Hepatocyte (in vitro differentiated cells): ENCODE measurements around the gene PTPN9. TPM values are rescaled to one million over a fixed set of nuclear protein-coding genes. Genes with fewer than 3 reads are reported as not detected.
"Not testable (repeated sequence)": the region's sequence is repeated elsewhere in the genome, so short reads cannot be mapped to it uniquely, and the experiment has no call there.

Experiments used
- DNase-seq: peaks from one replicate; pipeline ENCODE4 v3.0.0-alpha.2; 2016; ENCODE audit warnings: low spot score
- H2AFZ ChIP-seq: fragments of 200-600 bp; sonication (generic); 2 replicates; pipeline ENCODE4 v1.6.0; 2016; ENCODE audit warnings: antibody characterized with exemption, mild to moderate bottlenecking
- H3K27ac ChIP-seq: fragments of 200-600 bp; sonication (generic); 2 replicates; pipeline ENCODE4 v1.5.1; 2016; ENCODE audit warnings: mild to moderate bottlenecking
- H3K27me3 ChIP-seq: fragments of 200-600 bp; sonication (generic); 2 replicates; pipeline ENCODE4 v1.6.1; 2016
- H3K36me3 ChIP-seq: fragments of 200-600 bp; sonication (generic); replicated peaks from 2 replicates; pipeline ENCODE4 v1.5.1; 2016; ENCODE audit warnings: low read depth; ENCODE audit not compliant: insufficient read depth
- H3K4me1 ChIP-seq: fragments of 200-600 bp; sonication (generic); 2 replicates; pipeline ENCODE4 v1.5.1; 2016; ENCODE audit warnings: mild to moderate bottlenecking, moderate library complexity; ENCODE audit not compliant: insufficient read depth
- H3K4me2 ChIP-seq: fragments of 200-600 bp; sonication (generic); 2 replicates; pipeline ENCODE4 v1.6.0; 2016
- H3K4me3 ChIP-seq: fragments of 200-600 bp; sonication (generic); 2 replicates; pipeline ENCODE4 v1.5.1; 2016; ENCODE audit warnings: mild to moderate bottlenecking
- H3K79me2 ChIP-seq: fragments of 200-600 bp; sonication (generic); 2 replicates; pipeline ENCODE4 v1.6.0; 2017; ENCODE audit warnings: mild to moderate bottlenecking
- H3K9me2 ChIP-seq: fragments of 200-600 bp; sonication (generic); replicated peaks from 2 replicates; pipeline ENCODE4 v1.6.0; 2017; ENCODE audit warnings: mild to moderate bottlenecking; ENCODE audit not compliant: insufficient read depth
- H3K9me3 ChIP-seq: fragments of 200-600 bp; sonication (generic); 2 replicates; pipeline ENCODE4 v1.5.1; 2016; ENCODE audit warnings: low read depth, mild to moderate bottlenecking
- H4K20me1 ChIP-seq: fragments of 200-600 bp; sonication (generic); 2 replicates; pipeline ENCODE4 v1.6.0; 2016; ENCODE audit warnings: mild to moderate bottlenecking; ENCODE audit not compliant: insufficient read depth, poor library complexity, severe bottlenecking
- EZH2 ChIP-seq: fragments of 200-600 bp; sonication (generic); IDR thresholded peaks from 2 replicates; pipeline ENCODE4 v1.6.1; 2016; ENCODE audit warnings: antibody characterized with exemption, mild to moderate bottlenecking, borderline replicate concordance
- EZH2phosphoT487 ChIP-seq: fragments of 200-600 bp; sonication (generic); IDR thresholded peaks from one replicate; pipeline ENCODE4 v1.6.1; 2018; ENCODE audit warnings: antibody characterized with exemption, mild to moderate bottlenecking, low read depth, moderate library complexity; ENCODE audit not compliant: unreplicated experiment, severe bottlenecking
- WGBS: methylation state at CpG from one replicate; pipeline ENCODE4 v1.1.6; 2016; ENCODE audit warnings: low lambda C conversion rate; ENCODE audit errors: missing lambda C conversion rate; 5-methylcytosine and 5-hydroxymethylcytosine counted together
- polyA plus RNA-seq: library from polyadenylated mRNA; unstranded; fragments of >200 nt; fragmentation: Nextera tagmentation; extraction: Ambion mirVana; gene quantifications from 2 replicates; pipeline ENCODE4 v1.2.1, GENCODE V29; 2016
- total RNA-seq: library from RNA; depleted of rRNA; stranded (reverse); fragments of >200 nt; gene quantifications from 2 replicates; pipeline ENCODE4 v1.2.3, GENCODE V29; 2014
- TF ChIP-seq, protein P1 (sequence below): fragments of 200-600 bp; sonication (generic); IDR thresholded peaks from 2 replicates; pipeline ENCODE4 v1.5.1; 2016; ENCODE audit warnings: antibody characterized with exemption, mild to moderate bottlenecking; ENCODE audit not compliant: poor library complexity

Gene PTPN9
- total and polyA plus RNA-seq, 2 experiments from 2014 or later = 23.3 to 24.0 TPM

DNA sequence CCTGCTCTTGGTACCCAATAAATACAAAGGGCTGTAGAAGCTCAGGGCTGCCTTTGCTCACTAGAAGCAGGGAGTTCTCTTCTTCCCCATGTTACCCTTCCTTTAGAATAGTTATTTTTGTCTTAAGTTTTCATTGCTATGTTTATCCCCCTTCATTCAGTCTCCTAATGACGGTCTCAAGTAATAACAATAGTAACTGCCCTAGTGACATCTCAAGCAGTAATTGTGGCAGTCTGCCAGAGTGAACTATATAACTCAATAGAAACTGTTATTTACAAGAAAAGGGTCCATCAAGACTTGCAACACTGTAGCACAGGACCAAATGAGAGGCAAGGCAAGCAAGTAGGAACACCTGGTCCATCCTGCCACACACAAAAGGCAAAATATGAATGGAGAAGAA lies 95.2 kb downstream of the PTPN9 start:
- 93% methylated on average over 1 of the region's 1 CpG for WGBS
- H3K9me3 ChIP-seq = no peaks in the 10 kb centered on the region
- DNase-seq = no peak
- TF ChIP-seq EZH2phosphoT487 = no peak
- TF ChIP-seq EZH2 = no peak
- TF ChIP-seq, protein P1, sequence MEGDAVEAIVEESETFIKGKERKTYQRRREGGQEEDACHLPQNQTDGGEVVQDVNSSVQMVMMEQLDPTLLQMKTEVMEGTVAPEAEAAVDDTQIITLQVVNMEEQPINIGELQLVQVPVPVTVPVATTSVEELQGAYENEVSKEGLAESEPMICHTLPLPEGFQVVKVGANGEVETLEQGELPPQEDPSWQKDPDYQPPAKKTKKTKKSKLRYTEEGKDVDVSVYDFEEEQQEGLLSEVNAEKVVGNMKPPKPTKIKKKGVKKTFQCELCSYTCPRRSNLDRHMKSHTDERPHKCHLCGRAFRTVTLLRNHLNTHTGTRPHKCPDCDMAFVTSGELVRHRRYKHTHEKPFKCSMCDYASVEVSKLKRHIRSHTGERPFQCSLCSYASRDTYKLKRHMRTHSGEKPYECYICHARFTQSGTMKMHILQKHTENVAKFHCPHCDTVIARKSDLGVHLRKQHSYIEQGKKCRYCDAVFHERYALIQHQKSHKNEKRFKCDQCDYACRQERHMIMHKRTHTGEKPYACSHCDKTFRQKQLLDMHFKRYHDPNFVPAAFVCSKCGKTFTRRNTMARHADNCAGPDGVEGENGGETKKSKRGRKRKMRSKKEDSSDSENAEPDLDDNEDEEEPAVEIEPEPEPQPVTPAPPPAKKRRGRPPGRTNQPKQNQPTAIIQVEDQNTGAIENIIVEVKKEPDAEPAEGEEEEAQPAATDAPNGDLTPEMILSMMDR = no peak
- no peaks in the 10 kb centered on the region for H3K79me2 ChIP-seq
- H3K27ac ChIP-seq = no peak overlapping the region
- H4K20me1 ChIP-seq = no peaks in the 10 kb centered on the region
- no peaks in the 10 kb centered on the region for H3K4me1 ChIP-seq
- H3K4me3 ChIP-seq = no peak overlapping the region
- H3K4me2 ChIP-seq = no peak overlapping the region
- H3K9me2 ChIP-seq = no peaks in the 10 kb centered on the region
- H3K27me3 ChIP-seq = no peaks in the 10 kb centered on the region
- H2AFZ ChIP-seq = no peak overlapping the region
- no peaks in the 10 kb centered on the region for H3K36me3 ChIP-seq

DNA sequence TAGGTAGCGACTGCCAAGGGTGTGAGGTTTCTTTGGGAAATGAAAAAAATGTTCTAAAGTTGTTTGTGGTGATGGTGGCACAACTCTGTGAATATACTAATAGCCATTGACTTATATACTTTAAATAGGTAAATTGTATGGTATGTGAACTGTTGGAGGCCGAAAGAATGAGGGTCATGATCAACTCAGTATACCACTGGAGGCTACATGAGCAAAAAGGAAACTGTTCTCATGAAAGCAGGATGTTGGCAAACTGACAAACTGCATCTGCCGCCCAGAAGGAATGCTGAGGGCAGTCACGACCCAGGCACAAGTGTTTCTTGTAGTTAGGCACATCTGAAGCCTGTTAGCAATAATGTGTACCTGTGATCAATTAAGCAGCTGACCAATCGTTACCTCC lies 95.6 kb downstream of the PTPN9 start:
- not testable (repeated sequence) for DNase-seq, H4K20me1 ChIP-seq, H3K4me2 ChIP-seq, H3K9me3 ChIP-seq, H3K36me3 ChIP-seq, H3K27ac ChIP-seq, H3K27me3 ChIP-seq, H3K9me2 ChIP-seq, H3K4me1 ChIP-seq, H3K79me2 ChIP-seq, H3K4me3 ChIP-seq, H2AFZ ChIP-seq
- WGBS = 93% methylated on average over 5 of the region's 5 CpGs

DNA sequence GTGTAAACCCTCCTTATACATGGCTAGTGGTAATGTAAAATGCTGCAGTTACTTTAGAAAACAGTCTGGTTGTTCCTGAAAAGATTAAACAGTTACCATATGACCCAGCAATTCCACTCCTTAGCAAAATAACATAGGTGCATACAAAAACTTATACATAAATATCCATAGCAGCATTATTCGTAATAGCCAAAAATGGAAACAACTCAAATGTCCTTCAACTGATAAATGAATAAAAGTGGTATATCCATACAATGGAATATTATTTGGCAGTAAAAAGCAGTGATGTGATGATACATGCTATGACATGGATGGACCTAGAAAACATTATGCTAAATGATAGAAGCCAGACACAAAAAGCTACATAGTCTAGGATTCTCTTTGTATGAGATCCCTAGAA lies 96.0 kb downstream of the PTPN9 start:
- H3K36me3 ChIP-seq = no peaks in the 10 kb centered on the region
- no peaks in the 10 kb centered on the region for H3K79me2 ChIP-seq
- no peak overlapping the region for H3K4me2 ChIP-seq
- no peak overlapping the region for H3K27ac ChIP-seq
- 100% methylated on average over 1 of the region's 1 CpG for WGBS
- no peak overlapping the region for H2AFZ ChIP-seq
- DNase-seq = no peak
- TF ChIP-seq EZH2phosphoT487 (no peak), EZH2 (no peak)
- TF ChIP-seq, protein P1 = no peak
- H4K20me1 ChIP-seq = no peaks in the 10 kb centered on the region
- no peaks in the 10 kb centered on the region for H3K9me2 ChIP-seq
- H3K4me3 ChIP-seq = no peak overlapping the region
- no peaks in the 10 kb centered on the region for H3K4me1 ChIP-seq
- no peaks in the 10 kb centered on the region for H3K27me3 ChIP-seq
- H3K9me3 ChIP-seq = no peaks in the 10 kb centered on the region

DNA sequence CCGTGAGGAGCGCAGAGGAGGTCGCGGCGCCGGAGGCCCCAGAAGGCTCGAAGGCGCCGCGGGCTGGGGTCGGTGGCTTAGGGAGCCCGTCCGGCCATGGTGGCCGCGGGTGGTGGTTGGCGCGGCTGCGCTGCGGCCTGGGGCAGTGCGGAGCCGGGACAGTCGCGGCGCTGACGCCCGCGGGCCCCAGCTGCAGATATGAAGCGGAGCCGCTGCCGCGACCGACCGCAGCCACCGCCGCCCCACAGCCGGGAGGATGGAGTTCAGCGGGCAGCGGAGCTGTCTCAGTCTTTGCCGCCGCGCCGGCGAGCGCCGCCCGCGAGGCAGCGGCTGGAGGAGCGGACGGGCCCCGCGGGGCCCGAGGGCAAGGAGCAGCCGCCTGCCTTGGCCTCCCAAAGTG lies 98.7 kb downstream of the PTPN9 start:
- DNase-seq, H3K4me1 ChIP-seq, H3K36me3 ChIP-seq, H3K9me2 ChIP-seq, H2AFZ ChIP-seq, H3K4me2 ChIP-seq, H3K79me2 ChIP-seq, H4K20me1 ChIP-seq, H3K9me3 ChIP-seq, H3K27ac ChIP-seq, H3K4me3 ChIP-seq, H3K27me3 ChIP-seq: not testable (repeated sequence)
- over 99% methylated on average over 34 of the region's 54 CpGs for WGBS

DNA sequence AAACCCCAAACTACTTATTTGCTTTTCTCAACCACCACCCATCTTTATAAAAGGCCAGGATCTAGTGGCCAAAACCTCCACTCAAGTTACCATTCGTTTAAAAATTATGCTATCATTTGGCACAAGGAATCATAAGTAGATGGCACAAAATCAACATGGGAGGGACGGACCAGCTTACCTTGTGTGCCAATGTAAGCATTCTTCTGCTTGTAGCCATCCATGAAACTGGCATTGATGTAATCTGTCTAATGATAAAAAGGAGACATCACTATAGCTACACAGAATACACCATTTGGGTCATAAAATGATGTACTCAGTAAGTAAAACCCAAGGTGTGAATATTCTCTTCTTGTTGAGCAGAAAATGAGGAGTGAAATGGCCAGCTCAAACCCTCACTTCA lies 99.4 kb downstream of the PTPN9 start:
- DNase-seq = no peak
- H4K20me1 ChIP-seq = no peaks in the 10 kb centered on the region
- no peak overlapping the region for H3K27ac ChIP-seq
- TF ChIP-seq EZH2 (no peak), EZH2phosphoT487 (no peak)
- TF ChIP-seq, protein P1 = no peak
- H3K9me2 ChIP-seq = no peaks in the 10 kb centered on the region
- no peak overlapping the region for H3K4me3 ChIP-seq
- H3K27me3 ChIP-seq = no peaks in the 10 kb centered on the region
- no peaks in the 10 kb centered on the region for H3K9me3 ChIP-seq
- H3K4me1 ChIP-seq = no peaks in the 10 kb centered on the region
- H3K4me2 ChIP-seq = no peak overlapping the region
- H2AFZ ChIP-seq = no peak overlapping the region
- WGBS = 96% methylated on average over 2 of the region's 2 CpGs
- no peaks in the 10 kb centered on the region for H3K36me3 ChIP-seq
- H3K79me2 ChIP-seq = no peaks in the 10 kb centered on the region

DNA sequence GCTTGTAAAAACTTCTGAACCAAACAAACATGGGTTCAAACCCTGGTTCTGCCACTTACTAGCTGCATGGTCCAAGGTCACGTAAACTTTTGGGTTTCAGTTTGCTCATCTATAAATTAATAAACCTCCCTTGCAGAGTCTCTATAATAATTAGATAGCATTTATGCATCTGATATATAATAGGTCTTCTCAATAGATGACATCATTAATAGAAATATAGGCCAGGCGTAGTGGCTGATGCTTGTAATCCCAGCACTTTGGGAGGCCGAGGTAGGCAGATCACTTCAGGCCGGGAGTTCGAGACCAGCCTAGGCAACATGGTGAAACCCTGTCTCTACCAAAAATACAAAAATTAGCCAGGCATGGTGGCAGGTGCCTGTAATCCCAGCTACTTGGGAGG lies 102.0 kb downstream of the PTPN9 start:
- H3K4me2 ChIP-seq, H3K9me3 ChIP-seq, DNase-seq, H3K79me2 ChIP-seq, H3K4me1 ChIP-seq, H3K27ac ChIP-seq, H4K20me1 ChIP-seq, H3K9me2 ChIP-seq, H2AFZ ChIP-seq, H3K36me3 ChIP-seq, H3K4me3 ChIP-seq, H3K27me3 ChIP-seq: not testable (repeated sequence)
- 93% methylated on average over 5 of the region's 5 CpGs for WGBS
